Measurements from ENCODE around the gene FOXP1.

FOXP1 gene

DNA sequence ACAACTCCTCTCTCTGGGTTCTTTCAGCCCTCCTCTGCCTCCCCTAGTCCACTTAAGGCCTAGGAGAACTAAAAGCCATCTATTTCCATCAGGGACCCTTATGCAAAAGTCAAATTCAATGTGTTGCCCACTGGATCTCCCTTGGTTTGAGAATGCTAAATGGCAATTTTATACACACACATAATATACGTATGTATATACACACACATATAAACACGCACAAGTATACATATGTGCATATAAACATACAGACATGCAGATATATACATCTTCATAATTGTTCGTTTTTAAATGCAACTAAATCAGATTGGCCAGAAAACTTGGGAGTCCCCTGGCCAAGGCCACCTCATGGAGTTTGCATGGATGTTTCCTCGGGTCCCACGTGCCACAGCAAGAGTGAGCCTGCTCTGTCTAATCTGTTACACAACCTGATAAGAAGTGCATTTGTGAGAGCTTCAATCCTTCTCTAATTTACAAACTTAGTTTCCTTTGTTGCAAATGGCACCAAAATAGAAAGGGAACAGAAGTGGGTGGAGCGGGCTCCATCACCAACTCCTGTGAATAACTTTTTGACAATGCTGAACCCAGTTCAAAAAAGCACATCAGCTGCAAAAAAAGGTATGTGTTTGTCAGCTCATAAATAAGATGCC lies 84.2 kb downstream of the FOXP1 start:
- TF ChIP-seq, protein P1, sequence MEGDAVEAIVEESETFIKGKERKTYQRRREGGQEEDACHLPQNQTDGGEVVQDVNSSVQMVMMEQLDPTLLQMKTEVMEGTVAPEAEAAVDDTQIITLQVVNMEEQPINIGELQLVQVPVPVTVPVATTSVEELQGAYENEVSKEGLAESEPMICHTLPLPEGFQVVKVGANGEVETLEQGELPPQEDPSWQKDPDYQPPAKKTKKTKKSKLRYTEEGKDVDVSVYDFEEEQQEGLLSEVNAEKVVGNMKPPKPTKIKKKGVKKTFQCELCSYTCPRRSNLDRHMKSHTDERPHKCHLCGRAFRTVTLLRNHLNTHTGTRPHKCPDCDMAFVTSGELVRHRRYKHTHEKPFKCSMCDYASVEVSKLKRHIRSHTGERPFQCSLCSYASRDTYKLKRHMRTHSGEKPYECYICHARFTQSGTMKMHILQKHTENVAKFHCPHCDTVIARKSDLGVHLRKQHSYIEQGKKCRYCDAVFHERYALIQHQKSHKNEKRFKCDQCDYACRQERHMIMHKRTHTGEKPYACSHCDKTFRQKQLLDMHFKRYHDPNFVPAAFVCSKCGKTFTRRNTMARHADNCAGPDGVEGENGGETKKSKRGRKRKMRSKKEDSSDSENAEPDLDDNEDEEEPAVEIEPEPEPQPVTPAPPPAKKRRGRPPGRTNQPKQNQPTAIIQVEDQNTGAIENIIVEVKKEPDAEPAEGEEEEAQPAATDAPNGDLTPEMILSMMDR (conservative IDR thresholded peaks at IDR 0.05; ENCODE audit: control insufficient read depth, insufficient read depth, low read depth, low read length) = no peak
- no peak for DNase-seq (ENCODE audit: low read depth)
- no peak overlapping the region for H3K4me3 ChIP-seq (ENCODE audit: control insufficient read depth, low read depth, low read length)

DNA sequence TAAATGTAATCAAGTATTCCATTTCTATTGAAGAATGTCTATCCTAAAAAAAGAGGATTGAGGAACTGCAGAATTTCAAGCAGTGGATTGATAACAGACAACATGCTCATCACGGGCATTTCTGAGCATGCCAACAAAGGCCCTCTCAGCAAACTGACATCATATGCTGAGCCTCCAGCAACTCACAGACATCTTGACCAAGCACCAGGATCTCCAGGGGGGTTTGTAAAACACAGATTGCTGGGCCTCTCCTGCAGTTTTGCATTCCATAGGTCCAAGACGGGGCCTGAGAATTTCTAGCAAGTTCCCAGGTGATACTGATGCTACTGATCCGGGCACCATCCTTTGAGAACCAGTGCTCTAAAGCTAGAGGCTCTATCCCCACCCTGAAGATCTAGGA lies 85.0 kb downstream of the FOXP1 start:
- no peak for DNase-seq (ENCODE audit: low read depth)
- no peak overlapping the region for H3K4me3 ChIP-seq (ENCODE audit: control insufficient read depth, low read depth, low read length)
- TF ChIP-seq, protein P1 (conservative IDR thresholded peaks at IDR 0.05; ENCODE audit: control insufficient read depth, insufficient read depth, low read depth, low read length) = no peak

- H3K4me3 ChIP-seq (ENCODE audit: control insufficient read depth, low read depth, low read length) = no peak overlapping the region
- no peak for DNase-seq (ENCODE audit: low read depth)
- TF ChIP-seq, protein P1 (conservative IDR thresholded peaks at IDR 0.05; ENCODE audit: control insufficient read depth, insufficient read depth, low read depth, low read length) = no peak
These were observed 85.5 kb downstream of the FOXP1 start for GRCh38 chr3:71497971-71498444.

DNA sequence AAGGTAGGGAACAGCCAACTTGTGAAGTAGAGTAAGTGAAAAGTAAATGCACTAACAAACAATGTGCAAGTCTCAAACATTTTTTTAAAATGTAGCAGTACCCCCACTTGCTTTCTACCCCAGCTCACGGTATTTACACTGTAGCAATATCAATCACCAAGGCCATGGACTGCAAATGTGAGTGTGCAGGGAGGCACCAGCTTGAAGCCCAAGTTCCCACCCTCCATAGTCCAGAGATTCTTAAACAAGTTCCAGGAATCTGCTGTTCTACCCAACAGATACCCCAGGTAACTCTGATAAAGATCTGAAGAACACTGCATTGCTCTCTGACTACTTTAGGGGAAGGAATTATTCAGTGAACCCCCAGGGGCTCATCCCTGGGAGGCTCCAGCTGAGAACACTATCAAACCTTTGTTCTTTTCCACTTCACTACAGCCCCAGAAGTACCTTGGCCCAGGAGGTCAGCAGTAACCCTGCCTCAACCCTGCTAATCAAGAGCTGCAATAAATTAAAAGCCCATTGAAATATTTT lies 86.1 kb downstream of the FOXP1 start:
- TF ChIP-seq, protein P1 (conservative IDR thresholded peaks at IDR 0.05; ENCODE audit: control insufficient read depth, insufficient read depth, low read depth, low read length) = no peak
- DNase-seq (ENCODE audit: low read depth) = no peak
- no peak overlapping the region for H3K4me3 ChIP-seq (ENCODE audit: control insufficient read depth, low read depth, low read length)

- TF ChIP-seq, protein P1 (conservative IDR thresholded peaks at IDR 0.05; ENCODE audit: control insufficient read depth, insufficient read depth, low read depth, low read length) = no peak
- H3K4me3 ChIP-seq (ENCODE audit: control insufficient read depth, low read depth, low read length) = peak overlapping the region; percentile 42
- peak; percentile 95 for DNase-seq (ENCODE audit: low read depth)
These were observed 87.6 kb downstream of the FOXP1 start for GRCh38 chr3:71495708-71496472.

GRCh38 chr3:71494212-71494611 lies 89.3 kb downstream of the FOXP1 start:
- no peak for DNase-seq (ENCODE audit: low read depth)
- TF ChIP-seq, protein P1 (conservative IDR thresholded peaks at IDR 0.05; ENCODE audit: control insufficient read depth, insufficient read depth, low read depth, low read length) = no peak
- no peak overlapping the region for H3K4me3 ChIP-seq (ENCODE audit: control insufficient read depth, low read depth, low read length)
